Parathyroid adenoma (tissue), 2 donors: ENCODE data around the gene ATG3.

Experiments
- H2AFZ ChIP-seq: fragments of 300-600 bp; sonication (generic); one replicate; pipeline ENCODE4 v1.7.0; 2017; ENCODE audit warnings: antibody characterized with exemption, mild to moderate bottlenecking
- H3K27ac ChIP-seq: fragments of 300-600 bp; sonication (generic); one replicate; pipeline ENCODE4 v1.7.0; 2017
- H3K27me3 ChIP-seq: fragments of 300-600 bp; sonication (generic); one replicate; pipeline ENCODE4 v1.7.0; 2017; ENCODE audit warnings: low read length; ENCODE audit not compliant: control insufficient read depth, insufficient read depth
- H3K36me3 ChIP-seq: fragments of 300-600 bp; sonication (generic); one replicate; pipeline ENCODE4 v1.7.0; 2017; ENCODE audit warnings: low read length; ENCODE audit not compliant: control insufficient read depth, insufficient read depth
- H3K4me1 ChIP-seq: fragments of 300-600 bp; sonication (generic); one replicate; pipeline ENCODE4 v1.7.0; 2017; ENCODE audit warnings: control low read depth
- H3K4me2 ChIP-seq: fragments of 300-600 bp; sonication (generic); one replicate; pipeline ENCODE4 v1.7.0; 2017; ENCODE audit warnings: low read length
- H3K4me3 ChIP-seq: fragments of 300-600 bp; sonication (generic); one replicate; pipeline ENCODE4 v1.7.0; 2017; ENCODE audit warnings: low read depth, low read length
- H3K79me2 ChIP-seq: fragments of 300-600 bp; sonication (generic); one replicate; pipeline ENCODE4 v1.7.0; 2017; ENCODE audit warnings: control low read depth
- H3K9ac ChIP-seq: fragments of 300-600 bp; sonication (generic); one replicate; pipeline ENCODE4 v1.7.0; 2017; ENCODE audit warnings: mild to moderate bottlenecking
- H3K9me3 ChIP-seq: fragments of 300-600 bp; sonication (generic); one replicate; pipeline ENCODE4 v1.7.0; 2017; ENCODE audit warnings: low read length; ENCODE audit not compliant: control insufficient read depth
- TF ChIP-seq, protein P1 (sequence below): fragments of 300-600 bp; sonication (generic); IDR thresholded peaks from one replicate; pipeline ENCODE4 v1.7.0; 2017; ENCODE audit warnings: antibody characterized with exemption, mild to moderate bottlenecking
- donor health status: primary hyperparathyroidism.

The ATG3 gene

DNA sequence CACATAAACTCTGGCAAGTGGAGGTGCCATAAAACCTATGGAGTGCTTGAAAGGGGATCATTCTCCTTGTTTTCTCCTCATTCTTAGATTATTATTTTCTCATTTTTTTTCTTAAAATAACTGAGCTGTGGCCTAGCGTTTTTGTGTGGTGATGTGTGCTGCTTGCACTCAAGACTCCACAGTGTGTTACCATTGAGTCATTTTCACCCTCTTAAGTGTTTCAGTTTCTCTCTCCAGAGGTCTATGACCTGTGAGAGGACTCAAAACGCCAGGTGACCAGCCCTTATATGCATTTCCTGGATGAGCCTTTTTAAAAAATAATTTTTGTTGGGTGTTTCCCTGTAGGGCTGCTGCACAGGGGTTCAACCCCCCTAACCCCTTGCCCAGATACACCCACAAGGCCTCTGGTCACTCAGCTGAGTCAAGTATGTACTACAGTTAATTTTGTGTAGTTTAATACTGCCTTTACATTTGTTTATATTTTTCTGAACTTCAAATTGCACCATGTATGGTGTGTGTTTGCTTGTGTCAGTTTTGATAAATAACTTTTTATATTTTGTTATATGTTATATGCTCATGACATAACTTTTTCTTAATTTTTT lies 47.1 kb downstream of the ATG3 start:
- no peak overlapping the region for H3K27ac ChIP-seq
- H2AFZ ChIP-seq = no peak overlapping the region
- no peaks in the 10 kb centered on the region for H3K36me3 ChIP-seq
- no peak overlapping the region for H3K4me2 ChIP-seq
- H3K9ac ChIP-seq = no peak overlapping the region
- no peaks in the 10 kb centered on the region for H3K4me1 ChIP-seq
- no peak overlapping the region for H3K4me3 ChIP-seq
- no peaks in the 10 kb centered on the region for H3K27me3 ChIP-seq
- no peaks in the 10 kb centered on the region for H3K79me2 ChIP-seq
- TF ChIP-seq, protein P1, sequence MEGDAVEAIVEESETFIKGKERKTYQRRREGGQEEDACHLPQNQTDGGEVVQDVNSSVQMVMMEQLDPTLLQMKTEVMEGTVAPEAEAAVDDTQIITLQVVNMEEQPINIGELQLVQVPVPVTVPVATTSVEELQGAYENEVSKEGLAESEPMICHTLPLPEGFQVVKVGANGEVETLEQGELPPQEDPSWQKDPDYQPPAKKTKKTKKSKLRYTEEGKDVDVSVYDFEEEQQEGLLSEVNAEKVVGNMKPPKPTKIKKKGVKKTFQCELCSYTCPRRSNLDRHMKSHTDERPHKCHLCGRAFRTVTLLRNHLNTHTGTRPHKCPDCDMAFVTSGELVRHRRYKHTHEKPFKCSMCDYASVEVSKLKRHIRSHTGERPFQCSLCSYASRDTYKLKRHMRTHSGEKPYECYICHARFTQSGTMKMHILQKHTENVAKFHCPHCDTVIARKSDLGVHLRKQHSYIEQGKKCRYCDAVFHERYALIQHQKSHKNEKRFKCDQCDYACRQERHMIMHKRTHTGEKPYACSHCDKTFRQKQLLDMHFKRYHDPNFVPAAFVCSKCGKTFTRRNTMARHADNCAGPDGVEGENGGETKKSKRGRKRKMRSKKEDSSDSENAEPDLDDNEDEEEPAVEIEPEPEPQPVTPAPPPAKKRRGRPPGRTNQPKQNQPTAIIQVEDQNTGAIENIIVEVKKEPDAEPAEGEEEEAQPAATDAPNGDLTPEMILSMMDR = no peak
- H3K9me3 ChIP-seq = no peaks in the 10 kb centered on the region

DNA sequence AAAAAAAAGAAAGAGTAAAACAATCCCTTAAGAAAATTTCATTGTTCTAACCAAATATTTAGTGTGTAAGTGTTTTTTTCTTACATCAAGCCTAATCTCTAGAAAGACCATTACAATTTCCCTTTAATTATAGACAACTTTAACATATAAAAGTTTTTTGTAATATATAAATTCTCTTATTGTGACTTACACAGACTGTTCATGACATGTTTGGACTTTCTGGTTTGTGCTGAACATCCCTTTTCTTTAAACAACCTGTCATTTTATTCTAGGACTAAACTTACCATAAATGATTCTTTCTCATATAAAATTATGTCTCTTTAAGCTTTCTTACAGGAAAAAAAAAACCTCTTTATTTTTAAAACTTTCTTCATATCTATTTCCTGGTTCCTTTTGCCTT lies 49.4 kb downstream of the ATG3 start:
- Histone ChIP-seq H2AFZ (no peak overlapping the region), H3K9me3 (no peaks in the 10 kb centered on the region), H3K36me3 (no peaks in the 10 kb centered on the region), H3K27ac (no peak overlapping the region), H3K4me2 (no peak overlapping the region), H3K27me3 (no peaks in the 10 kb centered on the region), H3K9ac (no peak overlapping the region), H3K4me3 (no peak overlapping the region), H3K4me1 (no peaks in the 10 kb centered on the region), H3K79me2 (no peaks in the 10 kb centered on the region)
- TF ChIP-seq, protein P1 = no peak

DNA sequence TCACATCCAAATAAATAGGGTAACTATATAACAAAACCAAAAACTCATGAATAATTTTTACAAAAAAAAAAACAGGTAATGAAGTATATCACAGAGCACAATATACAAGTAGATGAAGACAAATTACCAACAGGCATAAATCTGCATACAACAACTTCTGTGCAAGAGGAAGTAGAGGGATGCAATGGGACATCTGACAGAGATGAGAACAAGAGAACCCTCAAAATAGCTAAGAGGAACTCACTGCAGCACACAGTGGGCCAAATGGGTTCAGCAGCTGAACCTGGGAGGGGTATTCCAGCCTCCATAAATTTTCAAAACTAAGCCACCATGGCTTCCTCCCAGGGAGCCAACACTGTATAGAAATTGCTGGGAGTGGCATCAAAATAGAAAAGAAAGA lies 52.9 kb downstream of the ATG3 start:
- Histone ChIP-seq H3K9ac (no peak overlapping the region), H2AFZ (no peak overlapping the region), H3K36me3 (no peaks in the 10 kb centered on the region), H3K9me3 (no peaks in the 10 kb centered on the region), H3K27ac (no peak overlapping the region), H3K79me2 (no peaks in the 10 kb centered on the region), H3K27me3 (no peaks in the 10 kb centered on the region), H3K4me3 (no peak overlapping the region), H3K4me2 (no peak overlapping the region), H3K4me1 (no peaks in the 10 kb centered on the region)
- TF ChIP-seq, protein P1 = no peak

DNA sequence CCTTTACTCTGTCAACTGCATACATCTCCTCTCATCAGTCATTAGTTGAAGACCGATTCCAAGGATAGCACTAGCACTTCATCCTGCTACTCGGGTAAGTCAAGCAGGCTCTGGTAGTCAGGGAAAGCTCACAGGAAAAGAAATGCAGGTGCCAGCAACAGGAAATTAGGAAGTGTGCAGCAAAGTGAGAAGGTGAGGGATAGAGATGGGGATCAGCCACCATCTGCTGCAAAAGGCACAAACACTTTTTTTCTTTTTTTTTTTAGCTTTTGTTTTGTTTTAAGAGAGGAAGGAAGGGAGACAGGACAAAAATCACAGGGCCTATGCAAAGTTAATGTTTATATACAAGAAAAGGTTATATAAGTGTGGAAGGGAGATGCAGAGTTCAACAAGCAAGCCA lies 53.5 kb downstream of the ATG3 start:
- H3K4me3 ChIP-seq = no peak overlapping the region
- H3K27me3 ChIP-seq = no peaks in the 10 kb centered on the region
- H3K9ac ChIP-seq = no peak overlapping the region
- no peaks in the 10 kb centered on the region for H3K79me2 ChIP-seq
- H3K9me3 ChIP-seq = no peaks in the 10 kb centered on the region
- H3K36me3 ChIP-seq = no peaks in the 10 kb centered on the region
- TF ChIP-seq, protein P1 = no peak
- H3K4me1 ChIP-seq = no peaks in the 10 kb centered on the region
- H3K4me2 ChIP-seq = no peak overlapping the region
- no peak overlapping the region for H3K27ac ChIP-seq
- no peak overlapping the region for H2AFZ ChIP-seq

DNA sequence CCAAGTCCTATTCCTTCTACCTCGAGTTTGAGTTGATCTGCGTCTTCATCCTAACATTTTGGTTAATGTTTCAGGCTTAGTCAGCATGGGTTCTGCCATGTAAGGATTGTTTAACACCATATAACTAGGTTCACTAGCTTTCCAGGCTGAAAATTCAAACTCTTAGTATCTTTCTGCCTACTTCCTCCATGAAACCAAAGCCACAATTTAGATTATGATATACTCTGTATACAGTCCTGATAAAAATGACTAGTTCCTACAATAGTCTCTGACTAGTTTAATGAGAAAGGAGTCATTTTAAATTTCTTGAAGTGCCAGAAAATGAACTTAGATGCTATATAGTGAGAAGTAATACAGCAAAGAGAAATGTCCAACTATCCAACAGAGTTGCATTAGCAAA lies 55.9 kb downstream of the ATG3 start:
- H2AFZ ChIP-seq = no peak overlapping the region
- H3K9me3 ChIP-seq = no peaks in the 10 kb centered on the region
- H3K4me2 ChIP-seq = no peak overlapping the region
- H3K79me2 ChIP-seq = no peaks in the 10 kb centered on the region
- H3K9ac ChIP-seq = no peak overlapping the region
- no peak overlapping the region for H3K27ac ChIP-seq
- H3K4me1 ChIP-seq = no peaks in the 10 kb centered on the region
- H3K27me3 ChIP-seq = no peaks in the 10 kb centered on the region
- TF ChIP-seq, protein P1 = no peak
- H3K36me3 ChIP-seq = no peaks in the 10 kb centered on the region
- no peak overlapping the region for H3K4me3 ChIP-seq
